Retina (tissue), 1 donor: ENCODE results near the gene DLEU7.

Source experiments
- DNase-seq: peaks from one replicate; pipeline ENCODE4 v3.0.0-alpha.2; 2016

Gene DLEU7

GRCh38 chr13:50842251-50842989 is 1.1 kb downstream of the DLEU7 start:
- peak; percentile 21 for DNase-seq

- no peak for DNase-seq
These were observed 1.7 kb downstream of the DLEU7 start for GRCh38 chr13:50841786-50842185.

- no peak for DNase-seq
These were observed 3.2 kb downstream of the DLEU7 start for GRCh38 chr13:50840284-50840683.

- no peak for DNase-seq
These were observed 3.7 kb downstream of the DLEU7 start for GRCh38 chr13:50839828-50840227.

- no peak for DNase-seq
These were observed 4.8 kb downstream of the DLEU7 start for GRCh38 chr13:50838701-50839100.

GRCh38 chr13:50838031-50838430 is 5.5 kb downstream of the DLEU7 start:
- no peak for DNase-seq

- DNase-seq, result no peak
These were observed 12.0 kb downstream of the DLEU7 start for GRCh38 chr13:50831512-50831911.

- DNase-seq, result no peak
These were observed 13.6 kb downstream of the DLEU7 start for GRCh38 chr13:50829896-50830295.

GRCh38 chr13:50829226-50829625 is 14.3 kb downstream of the DLEU7 start:
- no peak for DNase-seq

- DNase-seq, result no peak
These were observed 17.5 kb downstream of the DLEU7 start for GRCh38 chr13:50826035-50826434.

GRCh38 chr13:50812242-50812641 is 31.2 kb downstream of the DLEU7 start:
- DNase-seq, result no peak

- DNase-seq, result no peak
These were observed 32.5 kb downstream of the DLEU7 start for GRCh38 chr13:50810998-50811397.

GRCh38 chr13:50810468-50810867 is 33.0 kb downstream of the DLEU7 start:
- DNase-seq, result no peak

- no peak for DNase-seq
These were observed 34.1 kb downstream of the DLEU7 start for GRCh38 chr13:50809133-50810090.

- DNase-seq, result no peak
These were observed 37.7 kb downstream of the DLEU7 start for GRCh38 chr13:50805805-50806204.

- peak; percentile 72 for DNase-seq
These were observed 42.2 kb downstream of the DLEU7 start for GRCh38 chr13:50801087-50801931.

GRCh38 chr13:50800091-50800739 is 43.3 kb downstream of the DLEU7 start:
- DNase-seq, result no peak

GRCh38 chr13:50798923-50799322 is 44.6 kb downstream of the DLEU7 start:
- DNase-seq, result no peak

GRCh38 chr13:50797091-50797490 is 46.4 kb downstream of the DLEU7 start:
- no peak for DNase-seq

GRCh38 chr13:50796463-50796862 is 47.0 kb downstream of the DLEU7 start:
- no peak for DNase-seq

GRCh38 chr13:50794226-50794625 is 49.3 kb downstream of the DLEU7 start:
- no peak for DNase-seq

- no peak for DNase-seq
These were observed 50.5 kb downstream of the DLEU7 start for GRCh38 chr13:50793026-50793425.
